Left ventricle myocardium superior (tissue), 1 donor: ENCODE measurements around the gene OR13C9. TPM values are rescaled to one million over a fixed set of nuclear protein-coding genes. Genes with fewer than 3 reads are reported as not detected.
"Not testable (repeated sequence)": the region's sequence is repeated elsewhere in the genome, so short reads cannot be mapped to it uniquely, and the experiment has no call there.

Experiments
- ATAC-seq: fragments of 200-7000 bp; cut with Tn5 transposase; one replicate; pipeline ENCODE4 v1.9.1; 2020; ENCODE audit warnings: mild to moderate bottlenecking, moderate library complexity
- DNase-seq: peaks from one replicate; pipeline ENCODE4 v3.0.0-alpha.2; 2020
- intact Hi-C: fragments of 100-400 bp; cut with micrococcal nuclease; formaldehyde crosslinking; loops from one replicate; pipeline ENCODE4 v1.11.0; 2022
- long read RNA-seq: library from polyadenylated mRNA; unstranded; transcript quantifications from one replicate; pipeline ENCODE4 v2.0.0, GENCODE V29; 2021
- total RNA-seq: library from RNA; stranded (reverse); fragmentation: NEBNext Ultra II Directional; extraction: Animal tissue kit (Norgen Biotek cat#: 25700); gene quantifications from one replicate; pipeline ENCODE4 v1.2.1, GENCODE V29; 2021
- donor health status: DM: no; HTN: yes; CAD: no; lungs with severe emphysema.

OR13C9 gene, protein sequence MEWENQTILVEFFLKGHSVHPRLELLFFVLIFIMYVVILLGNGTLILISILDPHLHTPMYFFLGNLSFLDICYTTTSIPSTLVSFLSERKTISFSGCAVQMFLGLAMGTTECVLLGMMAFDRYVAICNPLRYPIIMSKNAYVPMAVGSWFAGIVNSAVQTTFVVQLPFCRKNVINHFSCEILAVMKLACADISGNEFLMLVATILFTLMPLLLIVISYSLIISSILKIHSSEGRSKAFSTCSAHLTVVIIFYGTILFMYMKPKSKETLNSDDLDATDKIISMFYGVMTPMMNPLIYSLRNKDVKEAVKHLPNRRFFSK
- not detected for total RNA-seq
- long read RNA-seq, result 0 reads

- no peak for ATAC-seq
- intact Hi-C loops, result no loop called here
- no peak for DNase-seq
Measured at GRCh38 chr9:104618104-104618503, at the start of gene OR13C9. Gene OR13C9 (minus strand): TSS chr9:104618204. CDS start chr9:104618204, 0 bp downstream.

- ATAC-seq (no peak), DNase-seq (no peak)
- intact Hi-C loops, result no loop called here
Measured at GRCh38 chr9:104658496-104659195, 40.6 kb upstream of the OR13C9 start.

GRCh38 chr9:104635456-104635855 lies 17.5 kb upstream of the OR13C9 start:
- no peak for DNase-seq
- ATAC-seq, result no peak
- intact Hi-C loops, result no loop called here

GRCh38 chr9:104633976-104634520 lies 16.0 kb upstream of the OR13C9 start:
- DNase-seq (peak; percentile 18), ATAC-seq (no peak)
- intact Hi-C loops, result no loop called here

- intact Hi-C loops, DNase-seq, ATAC-seq: not testable (repeated sequence)
Measured at GRCh38 chr9:104625964-104626363, 8.0 kb upstream of the OR13C9 start.

DNA sequence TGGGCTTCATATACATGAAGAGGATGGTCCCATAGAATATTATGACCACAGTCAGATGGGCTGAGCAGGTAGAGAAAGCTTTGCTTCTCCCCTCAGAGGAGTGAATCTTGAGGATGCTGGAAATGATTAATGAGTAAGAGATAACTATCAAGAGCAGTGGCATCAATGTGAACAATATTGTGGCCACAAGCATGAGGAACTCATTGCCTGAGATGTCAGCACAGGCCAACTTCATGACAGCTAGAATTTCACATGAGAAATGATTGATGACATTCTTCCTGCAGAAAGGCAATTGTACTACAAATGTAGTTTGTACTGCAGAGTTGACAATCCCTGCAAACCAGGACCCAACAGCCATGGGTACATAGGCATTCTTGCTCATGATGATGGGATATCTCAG lies 586 bp downstream of the OR13C9 start:
- intact Hi-C loops, result no loop called here
- no peak for ATAC-seq
- DNase-seq, result no peak

- intact Hi-C loops, result no loop called here
- no peak for ATAC-seq
- DNase-seq, result no peak
Measured at GRCh38 chr9:104611213-104611612, 6.8 kb downstream of the OR13C9 start.

DNA sequence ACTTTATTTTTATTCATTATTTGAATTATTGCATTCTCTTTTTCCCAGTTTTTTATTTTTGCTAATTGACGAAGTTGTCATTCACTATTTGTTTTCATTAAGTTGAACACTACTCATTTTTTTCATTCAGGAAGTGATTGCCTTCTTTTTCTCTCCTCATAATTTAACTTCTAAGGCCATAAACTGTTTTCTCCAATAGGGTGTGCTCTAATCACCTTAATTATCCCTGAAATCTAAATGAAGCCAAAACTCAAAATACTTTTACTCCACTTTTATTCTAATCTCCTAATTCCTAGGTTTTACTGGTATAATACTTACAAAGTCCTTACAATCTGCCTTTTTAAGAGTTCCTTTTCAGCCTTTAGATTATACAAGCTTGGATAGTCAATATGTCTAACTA lies 9.7 kb downstream of the OR13C9 start:
- ATAC-seq, result no peak
- intact Hi-C loops, result no loop called here
- DNase-seq, result no peak

DNA sequence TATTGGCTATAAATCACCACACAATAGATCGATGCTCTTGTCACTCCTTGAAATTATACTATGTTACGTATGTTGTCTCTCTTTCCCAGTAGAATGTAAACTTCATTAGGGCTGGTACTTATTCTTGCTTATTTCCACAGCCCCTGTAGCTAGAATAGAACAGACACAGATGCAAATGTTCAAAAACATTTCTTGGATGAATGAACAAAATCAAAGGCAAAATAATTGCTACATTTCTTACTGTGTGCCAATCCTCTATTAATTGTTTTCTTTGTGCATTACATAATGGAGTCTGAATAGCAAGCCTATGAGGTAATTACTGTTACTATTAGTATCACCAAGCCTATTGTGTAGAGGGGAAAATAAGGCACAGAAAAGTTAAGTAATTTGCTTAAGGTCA lies 11.9 kb downstream of the OR13C9 start:
- ATAC-seq, result no peak

GRCh38 chr9:104605527-104605926 lies 12.5 kb downstream of the OR13C9 start, which contains the start of gene OR13C2:
Gene OR13C2 (minus strand): TSS chr9:104605627. CDS start chr9:104605627, 0 bp downstream.
- DNase-seq, ATAC-seq, intact Hi-C loops: not testable (repeated sequence)

More for the DNA sequence above, 11.9 kb downstream of the OR13C9 start:
- intact Hi-C loops, result no loop called here
- DNase-seq, result no peak

GRCh38 chr9:104604801-104605200 lies 13.2 kb downstream of the OR13C9 start:
- ATAC-seq, result no peak
- intact Hi-C loops, result no loop called here
- no peak for DNase-seq

DNA sequence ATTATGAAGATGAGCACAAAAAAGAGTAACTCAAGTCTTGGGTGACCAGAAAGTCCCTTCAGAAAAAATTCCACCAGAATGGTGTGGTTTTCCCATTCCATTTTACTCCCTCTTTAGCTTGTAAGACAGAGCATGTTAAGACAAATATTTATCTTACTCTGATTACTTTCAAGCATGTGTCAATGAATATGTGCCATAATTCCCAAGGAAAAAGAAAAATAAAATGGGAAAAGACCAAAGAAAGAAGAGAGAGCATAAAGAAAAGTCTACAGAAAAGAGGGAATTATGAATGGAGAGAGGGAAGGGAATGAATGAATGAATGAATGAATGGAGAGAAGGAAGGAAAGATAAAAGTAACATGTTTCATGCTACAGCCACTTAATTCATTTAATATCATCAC lies 18.7 kb downstream of the OR13C9 start, which contains the start of gene OR13C5:
Gene OR13C5 (minus strand): TSS at position 101 of the 400 bp plus-strand sequence. CDS start 0 bp downstream, at position 101.
- ATAC-seq, intact Hi-C loops, DNase-seq: not testable (repeated sequence)

DNA sequence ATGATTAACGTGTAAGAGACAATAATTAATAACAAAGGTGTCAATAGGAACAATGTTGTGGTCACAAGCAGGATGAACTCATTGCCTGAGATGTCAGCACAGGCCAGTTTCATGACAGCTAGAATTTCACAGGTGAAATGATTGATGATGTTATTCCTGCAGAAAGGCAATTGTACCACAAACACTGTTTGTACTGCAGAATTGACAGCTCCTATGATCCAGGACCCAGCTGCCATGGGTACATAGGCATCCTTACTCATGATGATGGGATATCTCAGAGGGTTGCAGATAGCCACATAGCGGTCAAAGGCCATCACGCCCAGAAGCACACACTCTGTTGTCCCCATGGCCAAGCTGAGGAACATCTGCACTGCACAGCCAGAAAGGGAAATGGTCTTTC lies 19.3 kb downstream of the OR13C9 start:
- ATAC-seq, DNase-seq, intact Hi-C loops: not testable (repeated sequence)

DNA sequence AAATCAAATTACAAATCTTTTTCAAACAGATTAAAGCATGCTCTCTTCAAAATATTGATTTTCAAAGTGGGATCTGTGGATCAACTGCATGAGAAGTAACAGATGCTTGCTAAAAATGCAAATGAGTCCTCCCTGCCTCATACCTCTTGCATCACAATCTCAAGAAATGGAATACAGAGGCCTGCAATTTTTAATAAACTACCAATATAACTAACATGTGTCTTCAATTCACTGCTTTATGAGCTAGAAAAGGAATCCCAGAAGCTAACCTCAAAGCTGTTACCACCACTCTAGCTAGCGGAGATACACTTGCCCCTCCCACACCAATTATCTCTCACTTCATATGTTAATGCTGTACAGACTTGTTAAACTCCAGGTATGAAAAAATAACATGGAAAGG lies 28.4 kb downstream of the OR13C9 start:
- DNase-seq (no peak), ATAC-seq (no peak)
- intact Hi-C loops, result no loop called here

DNA sequence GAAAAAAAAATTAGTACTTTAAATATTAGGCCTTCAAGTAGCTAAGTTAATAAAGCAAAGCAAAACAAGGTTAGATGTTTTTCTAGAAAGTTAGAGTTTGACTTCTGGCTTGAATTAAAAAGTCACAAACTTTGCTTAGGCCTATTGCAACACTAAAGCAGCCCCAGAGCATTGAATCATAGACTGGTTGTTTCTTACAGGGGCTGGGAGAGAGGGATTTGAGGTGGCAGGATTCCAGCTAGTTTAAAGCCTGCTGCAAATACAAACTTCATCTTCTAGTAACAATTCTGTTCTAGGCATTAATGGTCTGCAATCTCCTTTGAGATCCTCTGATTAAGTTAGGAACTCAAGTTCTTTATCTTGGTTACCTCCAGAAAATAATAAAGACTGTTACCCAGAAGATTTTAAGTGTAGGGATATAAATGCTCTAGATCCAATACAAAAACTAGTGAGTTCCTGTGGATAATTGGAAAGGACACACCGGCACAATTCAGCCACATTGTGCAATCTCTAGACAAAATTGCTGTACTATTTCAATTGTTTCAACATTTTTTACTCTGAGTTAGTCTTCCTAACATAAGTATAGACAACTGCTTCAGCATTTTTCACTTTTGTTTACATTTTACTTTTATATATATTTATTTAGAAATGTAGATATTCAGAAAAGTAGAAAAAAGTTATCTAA lies 31.4 kb downstream of the OR13C9 start:
- intact Hi-C loops, result no loop called here
- no peak for DNase-seq
- peak; percentile 61 for ATAC-seq

DNA sequence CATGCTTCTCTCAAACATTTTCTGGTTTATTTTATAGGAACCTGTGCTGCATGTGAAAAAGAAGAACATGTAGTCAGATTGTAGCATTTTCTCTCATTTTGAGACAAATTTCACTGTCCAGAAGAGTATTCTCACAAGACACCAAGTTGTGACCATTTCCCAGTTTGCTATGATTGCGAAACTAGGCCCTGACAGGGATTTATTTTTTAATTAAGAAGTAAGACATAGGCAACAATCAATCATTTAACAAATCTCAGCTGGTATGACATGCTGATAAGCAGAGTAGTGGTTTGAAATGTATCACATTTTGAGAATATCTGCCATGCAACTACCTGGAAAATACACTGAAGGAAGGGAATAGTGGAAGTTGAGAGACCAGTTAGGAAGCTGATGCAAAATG lies 37.4 kb downstream of the OR13C9 start:
- intact Hi-C loops, result no loop called here
- DNase-seq (no peak), ATAC-seq (no peak)

- DNase-seq (no peak), ATAC-seq (no peak)
- intact Hi-C loops, result no loop called here
Measured at GRCh38 chr9:104577263-104577662, 40.7 kb downstream of the OR13C9 start.

GRCh38 chr9:104575456-104575855 lies 42.5 kb downstream of the OR13C9 start:
- DNase-seq (no peak), ATAC-seq (no peak)
- intact Hi-C loops, result no loop called here

DNA sequence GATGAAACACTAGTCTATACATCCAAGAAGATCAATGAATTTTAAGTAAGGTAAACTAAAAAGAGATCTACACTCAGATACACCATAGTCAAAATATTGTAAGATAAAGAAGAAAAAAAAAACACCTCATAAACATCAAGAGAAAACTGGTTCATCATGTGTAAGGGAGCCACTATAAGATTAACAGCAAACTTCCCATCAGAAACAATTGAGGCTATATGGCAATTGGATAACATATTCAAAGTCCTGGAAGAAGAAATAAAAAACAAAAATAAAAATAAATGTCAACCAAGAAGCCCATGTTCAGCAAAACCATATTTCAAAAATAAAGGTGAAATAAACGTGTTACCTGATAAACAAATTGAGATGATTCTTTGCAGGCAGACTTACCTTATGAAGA lies 45.4 kb downstream of the OR13C9 start:
- ATAC-seq, result no peak
- no peak for DNase-seq
- intact Hi-C loops, result no loop called here

DNA sequence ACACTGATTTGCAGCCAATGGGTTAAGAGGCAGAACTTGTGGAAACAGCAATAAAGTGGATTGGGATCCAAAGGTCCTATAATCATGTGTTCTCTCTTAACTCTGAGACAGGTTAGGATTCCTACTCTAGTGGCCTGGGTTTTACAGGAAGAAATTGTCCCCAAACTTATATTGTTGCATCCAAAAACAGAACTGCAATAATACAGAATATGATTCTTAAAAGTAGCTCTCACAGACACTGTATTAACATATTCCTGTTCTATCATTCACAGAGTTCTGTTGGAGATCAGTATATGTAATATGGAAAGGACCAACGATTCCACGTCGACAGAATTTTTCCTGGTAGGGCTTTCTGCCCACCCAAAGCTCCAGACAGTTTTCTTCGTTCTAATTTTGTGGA lies 49.1 kb downstream of the OR13C9 start, which contains the start of gene OR13C8:
Gene OR13C8 (plus strand): TSS at position 301 of the 400 bp plus-strand sequence. CDS start 0 bp downstream, at position 301.
- intact Hi-C loops, result no loop called here

More for the DNA sequence above, 49.1 kb downstream of the OR13C9 start, which contains the start of gene OR13C8:
- ATAC-seq, result no peak
- DNase-seq, result no peak
